HG03196 (cell line): ENCODE data around the gene PACC1.
"Not testable (repeated sequence)": the region's sequence is repeated elsewhere in the genome, so short reads cannot be mapped to it uniquely, and the experiment has no call there.

ENCODE experiments used
- ATAC-seq: cut with Tn5 transposase; IDR thresholded peaks from one replicate; pipeline ENCODE4 v1.9.1; 2021; ENCODE audit not compliant: unreplicated experiment

Gene PACC1

DNA sequence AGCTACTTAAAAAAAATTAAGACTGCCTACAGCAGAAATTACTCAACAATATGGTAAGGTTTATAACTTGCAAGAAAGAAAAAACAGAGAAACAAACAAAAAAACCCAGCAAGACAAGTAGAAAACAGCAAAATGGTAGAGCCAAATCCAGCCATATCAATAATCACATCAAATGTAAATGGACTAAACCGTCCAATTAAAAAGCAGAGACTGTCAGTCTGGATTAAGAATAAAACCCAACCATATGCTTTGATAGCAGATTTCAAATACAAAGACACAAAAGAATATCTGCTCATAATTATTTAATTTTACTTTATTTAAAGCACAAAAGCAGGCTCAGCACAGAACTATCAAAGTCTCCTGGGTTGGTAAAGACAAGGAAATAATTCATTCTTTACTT is 17.5 kb downstream of the PACC1 start:
- ATAC-seq = no peak

DNA sequence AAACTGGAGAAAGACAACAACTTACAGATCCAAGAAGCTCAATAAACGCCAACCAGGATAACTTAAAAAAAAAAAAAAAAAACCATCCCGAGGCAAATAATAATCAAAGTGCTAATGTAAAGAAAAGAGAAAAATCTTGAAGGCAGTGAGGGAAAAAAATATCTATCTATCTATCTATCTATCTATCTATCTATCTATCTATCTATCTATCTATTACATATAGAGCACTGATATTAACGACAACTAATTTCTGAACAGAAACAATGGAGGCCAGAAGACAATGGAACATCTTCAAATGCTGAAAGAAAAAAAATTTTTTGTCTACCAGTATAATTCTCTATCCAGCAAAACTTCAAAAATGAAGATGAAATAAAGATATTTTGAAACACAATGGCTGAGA is 18.0 kb downstream of the PACC1 start:
- no peak for ATAC-seq

DNA sequence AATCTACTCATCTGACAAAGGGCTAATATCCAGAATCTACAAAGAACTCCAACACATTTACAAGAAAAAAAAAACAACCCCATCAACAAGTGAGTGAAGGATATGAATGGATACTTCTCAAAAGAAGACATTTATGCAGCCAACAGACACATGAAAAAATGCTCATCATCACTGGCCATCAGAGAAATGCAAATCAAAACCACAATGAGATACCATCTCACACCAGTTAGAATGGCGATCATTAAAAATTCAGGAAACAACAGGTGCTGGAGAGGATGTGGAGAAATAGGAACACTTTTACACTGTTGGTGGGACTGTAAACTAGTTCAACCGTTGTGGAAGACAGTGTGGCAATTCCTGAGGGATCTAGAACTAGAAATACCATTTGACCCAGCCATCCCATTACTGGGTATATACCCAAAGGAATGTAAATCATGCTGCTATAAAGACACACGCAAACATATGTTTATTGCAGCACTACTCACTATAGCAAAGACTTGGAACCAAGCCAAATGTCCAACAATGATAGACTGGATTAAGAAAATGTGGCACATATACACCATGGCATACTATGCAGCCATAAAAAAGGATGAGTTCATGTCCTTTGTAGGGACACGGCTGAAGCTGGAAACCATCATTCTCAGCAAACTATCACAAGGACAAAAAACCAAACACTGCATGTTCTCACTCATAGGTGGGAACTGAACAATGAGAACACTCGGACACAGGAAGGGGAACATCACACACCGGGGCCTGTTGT is 18.8 kb downstream of the PACC1 start:
- ATAC-seq = not testable (repeated sequence)

DNA sequence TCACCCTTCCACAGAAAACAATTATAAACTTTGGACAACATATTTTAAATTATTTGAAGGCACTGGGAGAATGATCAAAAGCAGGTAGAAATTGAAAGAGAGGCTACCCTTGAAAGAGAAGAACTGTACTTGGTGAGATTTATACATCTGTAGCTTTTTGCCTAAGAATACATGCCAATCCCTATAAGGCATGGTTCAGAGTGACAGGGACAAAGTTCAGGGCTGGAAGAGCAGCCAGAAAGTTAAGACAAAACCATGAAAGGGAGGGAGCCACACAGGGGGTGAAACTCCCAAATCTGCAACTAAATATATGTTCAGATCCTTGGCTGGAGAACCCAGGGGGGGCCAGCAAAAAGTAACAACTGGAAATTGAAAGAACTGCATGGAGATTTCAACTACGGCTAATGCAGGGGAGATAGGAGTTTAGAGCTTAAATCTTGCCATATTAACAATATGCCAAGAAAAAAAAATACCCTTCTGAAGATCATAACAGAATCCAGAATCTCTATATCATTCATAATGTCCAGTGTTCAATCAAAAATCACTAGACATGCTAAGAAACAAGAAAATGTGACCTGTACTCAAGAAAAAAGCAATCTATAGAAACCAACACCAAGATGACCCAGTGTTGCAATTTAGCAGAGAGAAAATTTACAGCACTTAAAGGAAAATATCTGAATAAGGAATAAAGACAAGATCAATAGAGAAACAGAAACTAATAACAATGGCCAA is 25.5 kb downstream of the PACC1 start:
- no peak for ATAC-seq

DNA sequence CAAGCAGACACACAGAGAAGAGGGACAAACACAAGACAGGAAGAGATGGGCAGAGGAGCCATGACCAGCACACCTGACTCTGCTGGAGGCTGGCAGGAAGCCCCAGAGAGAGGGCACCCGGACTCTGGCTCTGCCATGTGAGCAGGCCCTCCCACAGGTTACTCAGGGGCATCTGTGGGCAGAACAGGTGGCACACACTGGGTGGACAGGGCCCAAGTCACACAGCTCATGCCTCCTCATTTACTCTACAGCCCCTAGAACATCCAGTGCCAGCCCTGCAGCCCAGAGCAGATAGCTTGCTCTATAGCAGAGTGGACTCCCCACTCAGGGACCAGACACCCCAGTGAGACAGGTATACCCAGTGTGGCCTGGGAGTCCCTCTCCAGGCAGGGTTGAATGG is 28.7 kb downstream of the PACC1 start:
- ATAC-seq = no peak

DNA sequence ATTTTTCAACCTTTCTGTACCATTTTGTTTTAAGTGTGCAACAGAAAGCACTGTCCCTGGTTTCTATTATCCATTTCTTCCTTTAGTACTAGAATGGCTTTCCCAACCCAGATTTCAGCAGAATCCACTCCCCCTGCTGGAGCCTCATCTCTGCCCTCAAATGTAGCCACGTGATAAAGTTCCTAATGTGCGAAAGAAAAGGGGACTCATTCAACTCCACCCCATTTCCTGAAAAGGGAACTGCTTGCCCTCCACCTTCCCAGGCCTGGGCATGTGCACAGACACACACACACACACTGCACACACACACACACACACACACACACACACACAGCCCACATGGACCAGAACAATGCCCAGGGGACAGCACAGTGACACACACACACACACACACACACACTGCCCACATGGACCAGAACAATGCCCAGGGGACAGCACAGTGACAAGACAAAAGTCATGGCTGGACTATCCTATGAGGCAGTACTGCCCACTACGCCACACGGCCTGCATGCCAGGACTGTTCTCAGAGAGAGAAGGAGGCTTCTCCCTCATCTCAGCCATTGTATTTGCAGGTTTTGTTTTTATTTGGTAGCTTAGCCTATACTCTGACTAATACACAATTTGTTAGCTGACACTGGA is 33.2 kb downstream of the PACC1 start:
- ATAC-seq = no peak

DNA sequence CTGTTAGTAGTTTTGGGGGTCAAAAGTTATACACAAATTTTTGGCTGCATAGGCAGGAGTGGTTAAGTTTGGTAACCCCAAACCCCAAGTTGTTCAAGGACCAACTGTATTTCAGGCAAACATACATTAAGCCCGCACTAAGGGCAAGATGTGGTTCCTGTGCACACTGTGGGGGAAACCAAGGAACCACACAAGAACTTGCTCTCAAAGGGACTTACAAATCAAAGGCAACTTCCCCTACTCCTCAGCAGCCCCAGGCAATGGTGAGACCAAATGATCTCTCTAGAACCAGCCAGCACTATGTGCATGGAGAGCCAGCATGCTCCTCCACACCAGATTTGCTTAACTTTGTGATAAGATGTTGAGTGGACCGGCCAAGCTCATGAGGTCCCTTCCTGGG is 35.3 kb downstream of the PACC1 start:
- no peak for ATAC-seq

DNA sequence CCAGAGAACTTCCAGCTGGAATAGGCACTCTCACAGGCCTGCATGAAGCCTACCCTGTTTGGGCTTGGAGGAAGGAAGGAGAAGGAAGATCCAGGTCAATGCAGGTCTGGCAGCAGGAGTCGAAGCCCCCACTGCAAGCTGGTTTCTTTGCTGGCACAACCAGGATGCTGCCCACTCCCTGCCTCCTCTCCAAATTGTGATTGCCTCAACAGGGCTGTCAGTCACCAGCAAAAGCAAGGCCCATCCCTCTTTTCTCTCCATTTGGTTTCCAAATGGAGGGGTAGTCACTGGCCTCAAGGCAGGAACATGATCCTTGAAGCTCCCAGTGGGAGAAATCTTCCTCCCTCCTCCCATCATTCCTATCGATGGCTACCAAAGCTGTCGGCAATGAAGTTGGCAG is 37.0 kb downstream of the PACC1 start:
- ATAC-seq = no peak

DNA sequence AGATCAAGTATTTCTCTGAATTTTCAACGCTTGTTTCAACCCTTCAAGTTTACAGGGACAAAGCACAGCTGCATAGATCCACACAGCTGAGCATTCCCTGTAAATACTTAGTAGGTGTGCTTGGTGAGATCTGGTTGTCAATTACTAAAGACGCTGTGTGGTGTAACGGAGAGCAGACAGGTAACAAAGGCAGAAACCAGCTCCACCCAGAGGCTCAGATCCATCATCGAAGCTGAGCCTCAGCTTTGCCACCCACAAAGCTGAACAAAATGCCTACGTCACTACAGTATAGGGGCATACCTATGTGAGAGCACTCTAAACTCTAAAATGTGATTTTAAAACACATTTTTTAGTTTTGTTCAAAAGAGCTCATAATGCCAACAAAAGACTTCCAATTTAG is 38.7 kb downstream of the PACC1 start:
- ATAC-seq = no peak

DNA sequence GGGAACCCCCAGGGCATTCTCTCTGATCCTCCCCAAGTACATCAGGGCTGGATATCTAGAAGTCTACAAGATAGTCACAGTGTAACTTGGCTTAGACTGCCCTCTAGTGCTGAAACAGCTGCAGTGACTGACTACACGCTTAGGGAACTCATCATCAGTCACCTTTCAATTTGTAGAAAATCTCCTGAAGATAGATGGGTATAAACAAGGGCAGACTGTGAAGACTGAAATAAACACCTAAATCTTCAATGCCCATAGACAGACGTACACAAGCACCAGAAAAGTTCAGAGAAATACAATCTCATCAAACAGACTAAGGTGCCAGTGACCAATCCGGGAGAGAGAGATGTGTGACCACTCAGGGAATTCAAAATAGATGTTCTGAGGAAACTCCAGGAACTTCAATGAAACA is 46.6 kb downstream of the PACC1 start:
- no peak for ATAC-seq

DNA sequence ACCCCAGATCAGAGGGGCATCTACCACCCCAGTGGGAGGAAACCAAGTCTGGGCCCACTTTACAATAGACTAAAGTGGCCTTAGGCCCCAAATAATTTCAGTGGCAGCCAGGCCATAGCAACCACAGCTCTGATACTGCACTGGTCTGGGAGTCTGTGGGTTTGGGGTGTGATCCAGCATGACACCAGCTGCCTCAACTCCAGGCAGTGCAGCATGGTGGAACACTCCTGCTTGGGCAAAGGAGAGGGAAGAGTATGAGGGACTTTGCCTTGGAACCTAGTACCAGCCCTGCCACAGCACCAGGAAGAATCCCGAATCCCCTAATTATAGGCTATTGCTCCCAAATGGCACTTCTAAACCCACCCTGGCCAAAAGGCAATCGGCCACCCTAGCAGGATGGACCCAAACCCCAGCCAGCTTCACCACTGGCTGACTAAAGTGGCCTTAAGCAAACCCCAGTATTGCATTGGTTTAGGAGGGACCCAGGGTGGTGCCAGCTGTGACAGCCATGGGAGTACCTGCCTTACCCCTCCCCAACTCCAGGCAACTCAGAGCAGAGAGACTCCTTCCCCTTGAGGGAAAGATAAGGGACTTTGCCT is 47.1 kb downstream of the PACC1 start:
- no peak for ATAC-seq

DNA sequence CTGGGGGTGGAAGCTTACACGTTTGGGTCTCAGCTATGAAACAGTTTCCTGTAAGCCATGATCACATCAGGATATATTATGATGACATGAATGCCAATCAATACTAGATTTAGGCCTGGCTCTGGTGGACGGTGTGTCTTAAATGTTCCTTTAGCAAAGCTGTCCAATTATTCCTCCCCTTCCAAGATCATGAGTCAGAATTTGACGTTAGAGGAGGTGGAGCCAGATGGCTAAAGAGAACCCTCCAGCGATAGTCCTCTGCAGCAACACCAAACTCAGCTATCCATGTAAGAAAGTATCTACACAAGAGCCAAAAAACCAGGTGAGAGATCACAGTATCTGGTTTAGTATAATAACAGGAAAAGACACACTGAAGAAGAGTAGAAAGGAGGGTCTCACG is 47.8 kb downstream of the PACC1 start:
- no peak for ATAC-seq

DNA sequence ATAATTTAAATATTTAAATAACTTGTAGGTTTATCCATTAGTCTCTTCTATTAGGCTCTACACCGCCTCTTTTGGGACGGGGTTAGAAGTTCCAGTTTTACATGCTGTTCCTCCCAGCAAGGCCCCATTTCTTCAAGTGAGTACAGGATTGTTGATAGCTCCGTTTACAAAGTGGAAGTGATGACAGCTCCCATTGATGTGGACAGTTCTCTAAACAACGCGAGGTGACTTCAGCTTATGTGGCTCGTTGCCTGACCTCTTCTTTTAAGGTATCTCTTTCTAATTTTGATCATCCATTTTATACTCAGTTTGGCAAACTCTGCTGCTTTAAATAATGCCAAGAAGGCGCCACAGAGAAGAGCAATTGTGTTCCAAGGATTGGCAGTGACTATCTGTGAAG is 49.7 kb downstream of the PACC1 start:
- ATAC-seq = no peak

DNA sequence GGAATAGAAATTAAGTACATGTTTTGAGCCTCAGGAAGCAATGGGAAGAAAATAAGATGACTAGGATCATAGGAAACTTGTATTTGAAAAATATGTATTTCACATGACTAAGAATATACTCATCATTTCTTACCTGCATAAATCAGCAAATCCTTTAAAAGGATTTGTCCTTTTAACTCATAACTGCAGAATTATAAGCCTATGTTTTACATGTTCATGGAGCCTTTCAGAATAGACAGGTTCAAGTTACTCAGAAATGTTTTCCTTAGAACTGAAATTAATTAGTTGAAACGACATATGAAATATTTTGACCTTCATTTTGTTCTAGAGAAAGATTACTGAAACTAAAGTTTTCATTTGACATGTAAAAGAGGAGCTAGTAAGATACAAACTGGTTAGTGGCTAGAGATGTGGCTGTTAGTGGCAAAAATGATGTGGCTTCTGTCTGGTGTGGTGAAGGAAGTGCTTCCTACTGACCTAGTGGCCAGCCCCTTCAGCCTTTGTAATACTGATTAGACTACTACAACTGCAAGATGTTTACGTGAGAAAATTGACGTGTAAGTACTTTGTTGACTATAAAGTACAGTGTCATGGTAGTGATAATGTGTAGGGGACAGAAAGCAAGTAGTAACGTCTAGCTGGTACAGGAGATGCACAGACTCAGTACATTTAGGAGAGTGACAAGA is 54.7 kb downstream of the PACC1 start:
- ATAC-seq = no peak

DNA sequence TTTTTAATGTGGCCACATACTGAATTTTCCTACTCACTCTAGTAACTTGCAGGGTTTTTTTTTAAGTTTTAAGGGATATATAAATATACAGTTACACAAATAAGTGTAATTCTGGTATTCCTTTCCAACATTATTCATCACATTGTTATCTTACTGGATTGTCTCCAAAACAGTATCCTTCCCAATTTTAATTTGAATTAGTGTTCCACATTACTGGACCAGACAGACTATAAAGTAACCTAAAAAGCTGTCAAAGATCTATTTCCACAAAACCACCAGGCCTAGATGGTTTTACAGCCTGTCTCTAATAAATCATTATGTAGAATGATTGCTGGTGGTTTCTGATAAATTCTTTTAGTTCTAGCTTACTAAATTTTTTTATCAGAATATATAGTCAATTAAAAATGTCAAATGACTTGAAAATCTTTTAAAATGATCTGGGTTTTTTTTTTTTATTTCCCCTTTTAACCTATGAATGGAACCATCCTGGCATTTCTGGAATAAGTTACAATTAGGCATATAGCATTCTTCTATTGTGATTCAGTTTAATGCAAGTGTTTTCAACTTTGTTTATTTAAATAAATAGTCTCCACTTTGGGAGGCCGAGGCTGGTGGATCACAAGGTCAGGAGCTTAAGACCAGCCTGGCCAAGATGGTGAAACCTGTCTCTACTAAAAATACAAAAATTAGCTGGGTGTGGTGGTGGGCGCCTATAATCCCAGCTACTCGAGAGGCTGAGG is 59.3 kb downstream of the PACC1 start:
- ATAC-seq = no peak

DNA sequence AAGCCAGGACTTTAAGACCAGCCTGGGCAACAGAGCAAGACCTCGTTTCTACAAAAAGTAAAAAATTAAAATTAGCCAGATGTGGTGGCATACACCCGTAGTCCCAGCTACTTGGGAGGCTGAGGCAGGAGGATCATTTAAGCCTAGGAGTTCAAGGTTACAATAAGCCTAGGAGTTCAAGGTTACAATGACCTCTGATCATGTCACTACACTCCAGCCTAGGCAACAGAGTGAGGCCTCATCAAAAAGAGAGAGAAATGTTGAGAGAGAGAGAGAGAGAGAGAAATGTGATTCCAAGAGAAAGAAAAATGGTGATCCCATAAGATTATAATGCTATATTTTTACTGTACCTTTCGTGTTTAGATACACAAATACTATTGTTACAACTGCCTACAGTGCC is 60.2 kb downstream of the PACC1 start:
- ATAC-seq = no peak

DNA sequence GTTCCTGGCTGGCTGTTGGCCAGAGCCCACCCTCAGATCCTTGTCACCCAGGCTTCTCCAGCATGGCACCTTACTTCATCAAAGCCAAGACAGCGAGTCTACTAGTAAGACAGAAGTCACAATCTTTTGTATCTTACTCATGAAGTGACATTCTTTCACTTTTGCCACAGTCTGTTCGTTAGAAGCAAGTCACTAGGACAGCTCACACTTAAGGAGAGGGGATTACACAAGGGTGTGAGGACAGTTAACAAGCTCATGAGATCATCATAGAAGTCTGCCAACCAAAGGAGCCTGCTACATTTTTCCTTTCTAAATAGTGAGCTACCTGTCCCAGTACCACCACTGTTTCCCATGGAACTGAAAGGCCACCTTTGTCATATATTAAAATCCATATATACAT is 61.5 kb downstream of the PACC1 start:
- ATAC-seq = no peak

DNA sequence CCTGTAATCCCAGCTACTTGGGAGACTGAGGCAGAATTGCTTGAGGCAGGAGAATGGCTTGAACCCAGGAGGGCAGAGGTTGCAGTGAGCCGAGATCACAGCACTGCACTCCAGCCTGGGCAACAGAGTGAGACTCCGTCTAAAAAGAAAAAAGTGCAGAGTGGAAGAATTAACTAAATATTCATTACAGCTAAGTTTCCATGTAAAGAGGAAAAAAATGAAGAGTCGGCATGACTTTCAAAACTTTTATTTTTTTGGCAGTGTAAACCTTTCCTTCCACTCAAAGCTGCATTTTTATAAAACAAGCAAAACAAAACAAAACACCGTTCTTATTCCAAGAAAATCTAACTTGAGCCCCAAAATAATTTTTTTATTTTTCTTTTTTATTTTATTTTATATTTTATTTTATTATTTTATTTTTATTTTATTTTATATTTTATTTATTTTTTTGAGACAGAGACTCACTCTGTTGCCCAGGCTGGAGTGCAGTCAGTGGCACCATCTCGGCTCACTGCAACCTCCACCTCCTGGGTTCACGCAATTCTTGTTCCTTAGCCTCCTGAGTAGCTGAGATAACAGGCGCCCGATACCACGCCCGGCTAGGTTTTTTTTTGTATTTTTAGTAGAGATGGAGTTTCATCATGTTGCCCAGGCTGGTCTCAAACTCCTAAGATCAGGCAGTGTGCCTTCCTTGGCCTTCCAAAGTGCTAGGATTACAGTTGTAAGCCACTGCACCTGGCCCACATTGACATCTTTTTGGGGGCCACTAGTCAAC is 62.9 kb downstream of the PACC1 start:
- ATAC-seq = no peak

DNA sequence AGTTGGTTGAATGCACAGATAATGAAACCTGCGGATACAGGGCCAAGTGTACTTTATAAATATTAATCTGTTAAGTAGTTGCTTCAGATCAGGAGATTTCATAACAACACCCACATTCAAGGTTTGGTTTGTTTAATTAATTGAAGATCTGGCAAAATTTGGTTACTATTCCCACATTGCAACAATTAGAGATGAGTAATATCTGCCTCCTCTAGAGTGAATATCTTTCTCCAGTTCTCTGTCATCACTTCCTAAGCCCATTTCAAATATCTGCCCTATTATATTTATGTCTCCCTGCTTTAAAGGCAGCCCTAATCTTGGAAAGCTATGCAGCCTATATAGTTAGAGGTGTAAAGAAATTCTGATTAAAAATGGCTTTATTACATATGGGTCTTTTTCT is 68.1 kb downstream of the PACC1 start:
- no peak for ATAC-seq

DNA sequence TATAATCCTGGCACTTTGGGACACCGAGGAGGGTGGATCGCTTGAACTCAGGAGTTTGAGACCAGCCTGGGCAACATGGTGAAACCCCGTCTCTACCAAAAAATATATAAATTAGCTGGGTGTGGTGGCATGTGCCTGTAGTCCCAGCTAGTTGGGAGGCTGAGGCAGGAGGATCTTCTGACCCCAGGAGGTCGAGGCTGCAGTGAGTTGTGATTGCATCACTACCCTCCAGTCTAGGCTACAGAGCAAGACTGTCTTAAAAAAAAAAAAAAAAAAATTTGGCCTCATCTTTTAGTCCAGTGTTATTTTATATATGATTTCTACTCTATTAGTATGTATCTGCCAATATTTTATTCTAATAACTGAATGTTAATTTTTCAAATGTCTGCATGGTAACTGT is 69.8 kb downstream of the PACC1 start:
- no peak for ATAC-seq
